ENCODE data around the gene KDM3A.

GRCh38 chr2:86513948-86514660 is 72.9 kb downstream of the KDM3A start:
- TF ChIP-seq CTCF (IDR thresholded peaks at IDR 0.05) = no peak
- no peak for TF ChIP-seq ZFX (IDR thresholded peaks at IDR 0.05; ENCODE audit: borderline replicate concordance)
